HG03521 (cell line): Measurements from ENCODE around the gene ZIC4.

Experiments used
- ATAC-seq: cut with Tn5 transposase; IDR thresholded peaks from one replicate; pipeline ENCODE4 v1.9.1; 2021; ENCODE audit warnings: mild to moderate bottlenecking, moderate library complexity; ENCODE audit not compliant: unreplicated experiment

ZIC4 gene

DNA sequence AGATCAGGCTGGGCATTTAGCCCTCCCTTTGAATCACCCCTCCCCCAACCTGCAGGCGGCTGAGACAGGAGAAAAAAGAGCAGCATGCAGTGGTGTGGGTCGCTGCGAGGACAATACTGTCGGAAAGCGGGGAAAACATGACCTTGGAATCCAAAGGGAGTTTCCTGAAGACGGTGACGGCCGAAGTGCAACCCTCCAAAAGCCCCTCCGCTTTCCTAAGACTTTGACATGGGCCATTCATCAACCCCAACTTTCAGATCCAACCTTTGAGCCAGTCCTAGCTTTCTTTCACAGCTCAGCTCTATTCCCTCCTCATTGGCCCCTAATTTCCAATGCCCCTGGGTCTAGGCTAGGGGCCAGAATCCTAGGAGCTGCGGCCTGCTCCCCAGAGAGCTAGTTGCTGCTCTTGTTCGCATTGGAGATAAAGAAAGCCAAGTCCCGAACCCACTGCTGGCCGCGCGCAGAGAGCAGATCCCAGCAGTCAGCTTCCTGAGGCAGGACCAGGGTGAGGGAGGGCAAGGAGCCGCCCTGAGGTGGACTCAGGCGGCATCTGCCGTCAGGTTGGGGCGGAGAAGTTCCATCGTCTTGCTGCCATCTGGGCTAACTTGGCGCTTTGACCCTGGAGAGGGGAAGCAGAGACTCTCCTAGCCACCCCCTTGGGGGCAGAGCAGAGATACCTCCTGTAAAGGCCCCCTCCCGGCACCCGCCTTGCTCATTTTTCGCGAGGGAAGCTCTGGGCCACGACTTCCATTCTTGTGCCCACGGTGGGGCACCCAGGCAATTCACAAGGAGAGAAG is 914 bp downstream of the ZIC4 start:
- ATAC-seq: no peak

DNA sequence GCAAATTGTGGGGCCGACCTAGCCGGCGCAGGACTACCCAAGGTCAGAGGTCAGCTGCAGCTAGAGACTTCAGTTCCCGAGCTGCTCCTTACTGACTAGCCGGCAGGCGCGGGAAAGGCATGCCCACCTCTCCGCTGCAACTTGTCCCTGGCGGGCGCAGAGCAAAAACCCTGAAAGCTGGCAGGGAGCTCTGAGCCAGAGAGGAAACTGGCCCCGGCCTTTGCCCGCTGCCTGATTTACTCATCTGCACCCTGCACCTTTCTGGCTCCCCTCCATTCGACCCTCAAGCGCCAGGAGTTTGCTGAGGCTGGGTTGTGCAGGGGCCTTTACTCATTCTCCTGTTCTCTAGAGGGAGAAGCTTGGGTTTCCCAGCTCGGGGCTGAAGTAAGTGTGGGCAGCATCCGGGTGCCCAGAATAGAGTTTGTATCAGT is 1.5 kb downstream of the ZIC4 start:
- no peak for ATAC-seq

DNA sequence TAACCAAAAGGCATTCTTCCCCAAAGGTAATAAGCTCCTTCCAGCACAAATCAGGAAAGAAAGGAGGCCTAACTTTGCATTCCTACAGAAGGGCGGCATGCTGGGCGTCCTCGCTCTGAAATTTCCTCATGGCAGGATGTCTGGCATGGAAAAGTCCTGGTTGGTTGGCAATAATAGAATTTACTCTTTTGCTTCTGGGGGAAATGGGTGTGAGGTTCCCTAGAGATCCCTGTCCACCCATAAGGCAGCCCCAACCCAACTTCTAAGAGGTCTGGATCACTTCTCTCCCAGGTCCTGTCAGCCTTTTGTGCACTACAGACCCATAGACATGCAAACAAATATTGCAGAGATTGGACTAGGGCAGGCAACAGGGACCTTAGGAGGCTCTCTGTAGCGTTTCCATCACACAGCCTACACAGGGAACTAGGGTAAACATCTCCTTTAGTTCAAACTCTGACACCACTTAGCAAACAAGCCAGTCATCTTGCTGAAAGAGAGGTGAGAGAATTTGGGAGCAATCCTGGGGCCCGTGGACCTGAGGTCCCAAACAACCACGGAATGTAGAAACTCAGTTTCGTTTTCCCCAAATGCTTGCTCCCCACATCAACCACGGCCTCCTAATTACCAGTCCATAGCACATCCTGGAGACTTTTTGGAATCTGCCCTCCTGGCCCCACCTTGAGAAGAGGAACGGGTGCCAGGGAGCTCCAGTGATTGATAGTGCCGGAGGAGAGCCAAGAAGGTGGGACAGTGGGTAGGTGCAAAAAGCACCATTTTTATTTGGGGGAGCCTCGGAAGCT is 2.1 kb downstream of the ZIC4 start:
- no peak for ATAC-seq

DNA sequence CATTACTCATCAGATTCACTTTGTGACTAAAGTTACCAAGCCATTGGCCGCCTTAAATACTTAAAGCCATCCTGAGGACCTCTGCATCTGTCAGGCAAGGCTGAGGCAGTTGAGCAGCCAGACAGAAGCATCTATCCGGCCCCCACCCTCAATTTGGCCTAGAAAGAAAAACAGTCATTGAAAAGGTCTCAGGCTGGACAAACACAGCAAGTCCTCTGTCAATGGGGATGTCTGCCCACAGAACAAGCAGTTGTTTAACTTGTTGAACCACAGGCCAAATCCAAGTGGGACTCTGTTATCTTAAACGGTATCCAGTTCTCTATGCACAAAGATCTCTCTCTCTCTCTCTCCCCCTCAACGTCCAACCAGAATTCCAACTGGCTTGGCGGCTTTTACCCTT is 2.8 kb downstream of the ZIC4 start:
- ATAC-seq: no peak

DNA sequence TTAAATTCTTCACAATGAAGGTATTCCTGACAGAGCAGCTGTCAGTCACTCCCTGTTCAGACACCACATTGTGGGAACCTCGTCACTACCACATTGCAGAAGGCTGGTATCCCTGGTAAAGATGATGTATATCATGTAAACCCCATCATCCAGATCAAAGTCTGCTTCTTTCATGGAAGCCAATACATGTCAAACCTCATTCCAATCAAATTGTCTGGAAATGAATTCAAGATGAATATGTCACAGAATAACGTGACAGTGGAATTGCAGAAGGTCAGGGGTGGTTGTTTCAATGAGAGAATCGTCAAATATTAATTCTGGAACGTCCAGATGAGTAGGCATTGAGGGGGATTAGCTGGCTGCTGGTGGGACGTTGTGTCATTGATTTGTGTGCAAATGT is 4.2 kb downstream of the ZIC4 start:
- no peak for ATAC-seq

DNA sequence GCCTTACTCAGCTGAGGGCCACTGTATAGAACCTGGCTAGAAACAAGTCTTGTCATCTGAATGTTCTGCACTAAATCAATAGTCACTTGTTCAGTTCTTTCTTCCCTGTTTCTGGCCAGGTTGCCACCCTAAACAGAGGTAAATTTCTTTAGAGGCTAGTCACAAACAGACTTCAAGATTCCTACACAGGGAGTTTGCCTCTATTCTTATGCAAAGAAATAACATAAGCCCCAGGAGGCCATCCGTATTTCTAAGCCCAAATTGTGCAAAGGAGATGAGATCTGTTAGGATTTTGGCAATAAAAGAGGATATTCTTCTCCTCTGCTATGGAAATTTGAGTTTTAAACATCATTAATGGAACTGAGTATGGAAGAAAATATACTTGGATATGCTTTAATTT is 4.9 kb downstream of the ZIC4 start:
- no peak for ATAC-seq

DNA sequence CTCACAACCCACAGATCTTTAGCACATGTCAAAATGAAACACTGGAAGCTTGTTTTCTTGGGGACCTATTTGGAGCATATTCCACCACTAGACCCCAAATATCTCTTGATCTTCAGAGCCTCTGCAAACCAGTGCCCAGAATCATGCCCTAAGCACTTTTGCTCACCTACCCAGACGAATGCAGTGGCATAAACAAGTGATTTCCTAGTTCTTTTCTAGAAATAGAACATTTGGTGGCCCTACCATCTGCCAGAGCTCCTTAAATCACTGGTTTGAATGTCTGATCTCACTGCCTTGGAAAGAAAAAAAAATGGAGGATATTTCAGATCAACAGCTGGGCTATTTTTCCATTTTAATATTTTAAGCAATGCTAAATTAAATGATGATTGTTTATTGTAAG is 5.3 kb downstream of the ZIC4 start:
- no peak for ATAC-seq

DNA sequence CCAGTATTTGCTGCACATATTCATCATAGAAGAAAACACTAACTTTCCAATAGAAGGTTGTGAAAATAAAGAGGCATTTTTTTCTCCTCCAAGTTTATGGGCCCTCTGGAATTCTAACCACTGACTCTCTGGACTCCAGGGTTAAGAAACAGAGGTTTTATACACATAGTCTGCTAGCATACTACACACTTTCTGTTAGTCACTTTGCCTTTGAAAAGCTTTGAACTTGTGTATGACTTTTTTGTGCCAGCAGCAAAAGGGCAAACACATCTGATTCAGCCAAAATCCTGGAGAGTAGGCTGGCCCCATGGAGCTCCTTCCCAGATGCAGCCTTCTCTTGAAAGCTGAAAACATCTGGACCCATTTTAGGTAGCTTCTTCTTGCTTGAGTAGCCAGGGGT is 6.2 kb downstream of the ZIC4 start:
- no peak for ATAC-seq

DNA sequence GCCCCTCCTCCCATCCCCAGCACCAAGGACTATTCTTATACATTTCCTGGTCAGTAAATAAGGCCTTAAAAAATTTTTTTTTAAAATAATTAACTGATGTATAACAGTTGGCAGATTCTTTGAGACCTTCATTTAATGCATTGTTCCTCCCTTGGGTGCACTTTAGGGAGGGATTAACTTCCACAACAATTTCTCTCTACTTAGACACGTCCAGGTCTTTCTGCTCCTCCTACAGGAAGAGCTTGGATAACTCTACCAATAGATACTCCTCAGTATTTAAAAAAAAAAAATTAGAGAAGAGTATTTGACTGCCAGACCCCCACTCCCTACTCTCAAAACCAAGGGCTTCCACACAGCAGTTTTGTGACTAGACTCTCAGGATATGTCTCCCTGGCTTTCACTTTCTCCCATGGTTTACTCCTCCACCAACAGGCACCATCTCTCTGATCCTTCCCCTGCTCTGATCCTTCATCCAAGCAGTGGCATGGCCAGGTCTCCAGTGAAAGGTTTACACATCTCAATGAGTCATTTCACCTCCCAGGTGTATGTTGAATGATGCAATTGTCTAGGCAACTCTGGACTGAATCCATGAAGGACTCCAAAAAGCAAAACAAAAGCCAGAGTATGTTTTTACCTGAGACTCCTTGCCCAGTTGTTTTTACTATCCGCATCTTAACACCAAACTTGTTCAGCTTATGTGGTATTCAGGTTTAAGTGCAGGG is 7.4 kb downstream of the ZIC4 start:
- no peak for ATAC-seq

DNA sequence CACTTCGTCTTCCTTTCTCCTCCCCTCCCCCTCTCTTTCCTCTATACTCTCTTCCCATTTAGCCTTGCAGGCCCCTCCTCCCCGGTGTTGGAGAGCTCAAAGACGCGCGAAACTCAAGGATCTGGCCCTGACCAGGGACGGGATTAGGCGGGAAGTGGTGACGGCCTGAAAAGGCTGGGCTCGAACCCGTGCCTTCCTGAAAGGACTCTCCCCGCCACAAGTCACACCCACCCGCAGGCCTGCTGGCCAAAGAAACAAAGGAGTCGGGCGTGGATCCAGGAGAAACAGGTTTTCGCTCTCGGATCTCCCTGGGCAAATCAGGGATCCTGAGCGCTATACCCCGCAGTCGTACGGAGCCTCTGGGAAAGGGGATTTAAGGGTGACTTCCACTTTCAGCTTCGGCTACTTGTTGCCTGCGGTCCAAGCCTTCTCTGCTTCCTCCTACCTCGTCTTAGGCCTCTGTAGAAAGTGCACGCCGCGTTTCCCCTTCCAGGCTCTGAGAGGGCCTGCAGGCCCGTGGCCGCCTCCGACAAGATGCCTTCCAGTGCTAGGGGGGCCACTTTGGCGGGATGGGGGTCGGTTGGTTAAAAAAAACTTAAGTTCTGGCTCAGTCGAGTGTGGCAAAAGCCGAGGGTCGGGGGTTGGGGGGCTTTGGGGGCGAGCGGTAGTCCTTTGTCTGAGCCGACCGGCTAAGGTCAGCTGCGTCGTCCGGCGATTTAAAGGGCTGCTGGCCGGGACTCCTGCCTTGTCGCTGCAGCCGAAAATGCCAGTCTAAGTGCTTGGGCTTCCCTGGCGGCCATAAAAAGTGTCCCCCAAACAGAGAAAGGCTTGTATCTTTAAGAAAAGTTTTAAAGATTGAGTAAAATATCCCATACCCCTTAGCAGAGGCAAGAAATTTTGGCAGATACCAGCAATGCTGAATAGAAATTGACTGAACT is 8.2 kb downstream of the ZIC4 start:
- no peak for ATAC-seq

DNA sequence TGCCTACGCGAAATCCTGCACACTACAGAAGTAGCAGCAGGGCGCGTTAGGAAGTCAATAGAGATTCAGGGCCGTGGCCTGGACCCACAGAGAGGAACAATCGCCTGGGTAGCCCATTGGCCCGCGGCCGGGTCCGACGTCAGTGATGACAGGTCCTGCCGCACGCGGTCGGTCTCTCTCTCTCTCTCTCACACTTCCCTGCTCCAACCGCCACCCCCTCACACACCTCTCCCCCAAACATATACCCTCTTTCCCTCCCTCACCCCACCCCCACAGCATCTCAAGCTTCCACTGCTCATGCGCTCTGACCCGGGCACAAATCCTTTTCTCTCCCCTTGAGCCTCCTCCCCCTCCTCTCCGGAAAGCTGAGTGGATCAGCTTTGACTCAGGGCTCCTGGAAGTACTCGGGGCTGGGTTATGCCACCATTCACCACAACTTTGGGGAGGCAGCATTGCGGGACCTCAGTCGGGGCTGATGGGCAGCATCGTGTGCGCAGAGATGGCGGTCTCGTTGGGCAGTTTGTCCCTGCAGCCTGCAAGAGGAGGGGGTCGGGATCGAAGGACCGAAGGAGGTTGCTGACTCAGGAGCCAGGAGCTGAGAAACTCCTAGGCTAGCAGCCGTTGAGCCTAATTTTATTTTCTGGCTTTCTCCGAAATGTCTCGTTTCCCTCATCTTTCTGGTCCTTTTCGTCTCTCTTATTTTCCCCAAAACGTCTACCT is 9.0 kb downstream of the ZIC4 start:
- ATAC-seq: no peak

DNA sequence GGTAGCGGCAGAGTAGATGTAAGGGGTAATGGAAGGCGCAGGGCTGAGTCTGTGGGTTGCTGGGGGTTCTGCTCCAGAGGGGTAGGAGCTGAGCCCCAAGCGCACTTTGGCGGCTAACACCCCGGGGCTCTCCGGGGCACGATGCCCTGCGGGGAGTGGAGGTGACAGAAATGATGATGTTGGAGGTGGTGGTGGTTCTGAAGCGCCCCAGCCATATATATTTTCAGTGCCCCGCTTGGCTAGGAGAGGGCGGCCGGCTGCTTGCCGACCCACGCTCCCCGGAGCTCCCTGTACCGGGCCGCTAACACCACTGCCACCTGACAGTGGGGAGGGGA is 9.7 kb downstream of the ZIC4 start:
- no peak for ATAC-seq

DNA sequence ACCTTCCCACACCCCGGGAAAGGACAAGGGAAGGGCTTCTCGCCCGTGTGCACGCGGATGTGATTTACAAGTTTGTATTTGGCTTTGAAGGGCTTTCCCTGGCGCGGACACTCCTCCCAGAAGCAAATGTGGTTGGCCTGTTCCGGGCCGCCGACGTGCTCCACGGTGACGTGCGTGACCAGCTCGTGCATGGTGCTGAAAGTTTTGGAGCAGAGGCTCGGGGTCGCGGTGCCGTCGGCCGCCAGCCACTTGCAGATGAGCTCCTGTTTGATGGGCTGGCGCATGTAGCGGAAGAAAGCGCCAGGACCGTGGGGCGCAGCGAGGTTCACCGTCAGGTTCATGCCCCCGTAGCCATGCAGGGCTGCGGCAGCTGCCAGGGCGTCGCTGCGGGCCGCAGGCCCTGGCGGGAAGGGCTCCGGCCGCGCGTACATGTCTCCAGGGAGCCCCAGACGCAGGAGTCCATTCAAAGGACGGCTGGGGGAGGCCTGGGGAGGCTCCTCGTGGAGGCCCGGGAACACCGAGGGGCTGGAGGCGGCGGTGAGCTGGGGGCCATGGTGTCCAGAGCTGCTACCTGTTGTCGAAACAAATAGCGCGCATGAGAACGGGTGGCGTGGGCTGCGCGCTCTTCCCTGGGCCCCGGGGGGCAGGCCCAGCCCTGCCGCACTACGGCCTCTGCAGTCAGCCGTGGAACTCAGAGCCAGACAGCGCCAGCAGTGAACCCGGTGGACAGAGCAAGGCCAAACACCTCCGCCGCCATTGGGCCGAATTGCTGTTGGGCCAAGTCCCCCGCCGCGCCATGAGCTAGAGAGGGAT is 10.2 kb downstream of the ZIC4 start:
- ATAC-seq: no peak

DNA sequence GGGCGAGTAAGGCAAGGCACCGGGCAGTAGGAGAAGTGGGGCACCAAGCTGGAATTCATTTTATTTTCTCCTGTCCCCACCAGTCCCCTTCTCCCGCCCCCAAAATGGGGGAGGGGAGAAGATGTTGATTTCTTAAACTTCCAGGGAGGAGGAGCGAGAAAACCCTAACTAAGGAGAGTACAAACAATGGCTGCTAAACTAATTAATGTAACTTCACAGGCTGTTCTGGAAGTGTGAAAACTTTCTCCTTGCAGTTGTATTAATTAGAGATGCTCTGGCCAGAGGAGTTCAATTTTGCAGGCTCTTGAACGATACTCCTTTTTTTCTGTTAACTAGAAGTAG is 11.5 kb downstream of the ZIC4 start:
- no peak for ATAC-seq

DNA sequence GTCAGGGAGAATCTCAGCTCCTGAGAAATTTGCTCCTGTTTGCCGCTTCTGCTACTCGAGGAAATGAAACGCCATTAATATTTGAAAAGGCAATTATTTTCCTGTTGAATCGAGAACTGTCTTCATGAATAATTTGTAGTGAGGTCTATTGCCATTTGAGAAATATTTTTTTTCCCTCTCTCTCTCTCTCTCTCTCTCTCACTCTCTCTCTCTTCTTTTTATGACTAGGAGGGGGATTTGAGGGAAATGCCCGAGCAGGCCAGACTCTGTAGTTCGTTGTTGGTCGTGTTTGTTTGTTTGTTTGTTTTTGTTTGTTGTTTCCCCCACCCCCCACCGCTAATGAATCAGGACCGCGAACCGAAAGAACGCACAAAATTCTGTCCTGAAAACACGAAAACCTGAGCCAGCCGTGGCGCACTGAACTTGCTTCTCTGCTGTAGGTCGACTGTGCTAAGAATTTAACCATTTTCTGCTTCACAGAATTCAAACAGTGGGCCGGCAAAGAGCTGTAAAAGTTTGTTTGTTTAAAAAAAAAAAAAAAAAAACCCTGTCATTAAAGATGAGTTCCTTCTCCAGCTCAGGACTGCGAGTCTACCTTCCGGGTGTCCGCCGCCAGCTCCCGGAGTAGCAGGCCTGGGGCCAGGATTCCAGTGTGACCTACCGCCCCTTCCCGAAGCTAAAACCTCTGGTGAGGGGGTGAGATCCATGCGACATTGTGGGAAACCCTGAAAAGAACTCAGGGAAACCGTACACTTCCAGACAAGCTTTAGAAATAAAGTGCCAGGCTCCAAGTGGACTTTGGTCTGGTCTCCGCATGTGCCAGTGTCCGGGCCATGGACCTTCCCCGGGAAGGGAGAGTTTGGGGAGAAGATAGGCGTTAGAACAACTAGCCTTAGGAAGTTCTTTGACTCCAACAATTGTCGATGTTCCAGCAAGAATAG is 12.1 kb downstream of the ZIC4 start:
- ATAC-seq: no peak

DNA sequence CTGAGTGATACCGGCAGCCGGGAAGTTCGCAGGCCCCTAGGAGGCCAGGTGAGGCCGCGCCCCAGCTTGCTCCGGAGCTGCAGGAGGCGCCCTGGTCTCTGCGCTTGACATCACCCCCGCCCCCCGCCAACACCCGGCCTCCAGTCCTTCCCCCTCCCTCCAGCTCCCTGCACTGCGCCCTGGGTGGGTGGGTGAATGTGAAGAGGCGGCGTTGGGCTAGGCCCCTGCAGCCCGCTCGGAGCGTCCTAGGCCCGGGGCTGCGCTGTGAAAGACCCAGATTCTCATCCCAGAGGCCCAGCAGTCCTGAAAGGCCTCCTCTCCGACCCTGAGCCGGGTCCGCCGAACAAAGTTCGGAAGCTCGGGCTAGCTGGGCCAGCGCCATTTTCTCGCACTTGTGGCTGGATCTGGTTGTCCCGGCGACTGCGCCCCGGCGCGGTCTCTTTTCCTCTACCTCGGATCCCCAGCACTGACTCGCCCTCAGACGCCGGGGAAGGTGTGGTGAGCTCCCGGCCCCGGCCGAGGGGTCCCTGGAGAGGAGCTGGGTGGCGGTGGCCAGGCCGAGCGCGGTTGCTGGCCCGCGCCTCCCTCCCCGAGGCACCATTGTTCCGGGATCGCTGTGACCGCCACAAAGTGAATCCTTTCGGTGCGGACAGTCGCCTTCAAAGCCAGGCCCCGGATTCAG is 12.9 kb downstream of the ZIC4 start:
- no peak for ATAC-seq

DNA sequence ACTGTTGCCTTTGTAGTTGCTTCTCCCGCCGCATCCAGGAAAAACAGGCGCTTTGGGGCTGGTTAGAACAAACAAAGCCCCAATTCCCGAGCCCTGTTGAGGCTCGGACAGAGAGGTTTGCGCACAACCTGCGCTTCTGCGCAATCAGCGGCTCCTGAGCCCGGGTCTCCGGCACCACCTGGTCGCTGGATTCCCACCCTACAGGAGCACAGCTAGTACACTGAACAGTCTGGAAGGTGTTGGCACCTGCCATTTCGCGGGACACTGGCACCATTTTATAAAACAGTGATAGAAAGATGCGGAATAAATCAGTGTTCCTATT is 13.8 kb downstream of the ZIC4 start:
- ATAC-seq: no peak
